Activated CD8-positive, alpha-beta memory T cell treated with anti-CD3 and anti-CD28 coated beads for 24 hours (primary cell): ENCODE data around the gene KLHL36.
"Not testable (repeated sequence)": the region's sequence is repeated elsewhere in the genome, so short reads cannot be mapped to it uniquely, and the experiment has no call there.

ENCODE experiments used
- DNase-seq: peaks from one replicate; pipeline ENCODE4 v3.0.0-alpha.2; 2020

Gene KLHL36

DNA sequence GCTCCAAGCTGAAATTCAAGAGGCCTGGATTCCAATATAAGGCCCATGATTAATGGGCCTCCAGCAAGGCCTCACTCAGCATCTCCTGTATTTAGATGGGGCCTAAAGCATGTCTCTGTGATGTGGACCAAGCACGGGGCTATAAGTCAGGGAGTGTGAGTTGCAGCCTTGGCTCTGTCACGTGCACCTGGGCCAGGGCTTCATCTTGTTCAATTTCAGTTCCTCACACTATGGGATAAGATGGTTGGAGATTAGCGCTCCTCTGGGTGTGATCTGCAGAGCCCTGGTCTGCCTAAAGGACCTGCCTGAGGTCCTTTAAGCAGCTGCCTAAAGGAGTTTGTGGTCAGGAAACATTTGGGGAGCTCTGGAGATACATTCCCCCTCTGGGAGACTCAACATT, 25.2 kb downstream of the KLHL36 start:
- no peak for DNase-seq

- no peak for DNase-seq
These were observed 27.1 kb downstream of the KLHL36 start for GRCh38 chr16:84675423-84675822.

DNA sequence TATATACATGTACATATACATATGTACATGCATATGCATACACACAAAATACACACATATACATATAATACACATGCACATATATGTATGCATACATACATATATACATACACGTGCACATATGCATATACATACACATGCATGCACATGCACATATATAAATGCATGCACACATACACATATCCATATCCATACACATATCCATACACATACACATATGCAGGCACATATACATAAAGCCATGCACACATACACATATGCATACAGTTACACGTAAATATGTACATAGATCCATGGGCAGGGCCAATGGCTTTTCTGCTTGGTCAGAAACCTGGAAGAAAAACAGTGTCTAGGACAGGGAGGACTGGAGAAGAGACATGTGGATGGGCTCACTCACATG, 27.6 kb downstream of the KLHL36 start:
- DNase-seq = no peak

DNA sequence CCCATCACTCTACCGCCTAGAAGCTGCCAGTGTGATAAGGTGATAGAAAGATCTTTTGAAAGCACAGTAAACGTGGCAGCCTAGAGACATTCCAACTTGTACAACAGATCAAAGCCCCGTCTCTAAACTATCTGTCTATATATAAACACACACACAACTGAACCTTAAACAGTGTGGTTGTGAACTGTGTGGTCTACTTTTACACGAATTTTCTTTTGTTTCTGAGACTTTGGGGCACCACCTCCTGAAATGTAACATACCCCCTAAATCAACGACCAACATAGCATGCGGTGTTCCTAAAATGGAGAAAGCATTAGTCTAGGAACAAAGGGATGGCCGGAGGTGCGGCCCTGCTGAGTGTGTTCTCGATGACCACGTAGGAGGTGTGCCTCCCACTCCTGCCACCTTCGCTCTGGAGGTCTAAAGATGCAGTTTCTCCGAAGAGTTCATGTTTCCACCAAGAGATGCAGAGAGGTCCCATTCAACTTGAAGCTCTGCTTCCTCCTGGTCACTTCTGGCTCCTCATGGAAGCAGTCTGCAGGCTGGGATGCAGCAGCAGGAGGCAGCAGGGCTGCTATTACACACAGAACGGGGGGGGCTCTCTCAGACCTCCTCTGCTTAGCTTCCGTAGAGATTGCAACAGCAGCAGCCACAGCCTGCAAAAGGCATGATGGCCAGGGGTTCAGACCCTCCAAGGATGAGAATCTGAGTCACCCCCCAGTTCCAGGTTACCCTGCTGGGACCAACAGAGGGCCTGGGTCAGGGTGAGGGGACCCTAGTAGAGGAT, 28.9 kb downstream of the KLHL36 start:
- no peak for DNase-seq

DNA sequence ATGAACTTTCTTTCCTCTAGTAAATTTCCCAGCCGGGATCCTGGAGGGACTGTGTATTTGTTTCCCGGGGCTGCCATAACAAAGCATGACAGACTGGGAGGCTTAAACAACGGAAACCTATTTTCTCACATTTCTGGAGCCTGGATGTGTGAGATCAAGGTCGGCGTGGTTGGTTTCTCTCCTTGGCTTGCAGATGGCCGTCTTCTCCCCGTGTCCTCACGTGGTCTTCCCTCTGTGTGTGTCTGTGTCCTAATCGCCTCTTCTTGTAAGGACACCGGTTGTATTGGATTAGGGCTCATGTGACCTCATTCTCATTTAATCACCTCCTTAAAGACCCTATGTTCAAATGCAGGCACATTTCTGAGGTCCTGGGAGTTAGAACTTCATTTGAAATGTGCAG, 29.5 kb downstream of the KLHL36 start:
- no peak for DNase-seq

DNA sequence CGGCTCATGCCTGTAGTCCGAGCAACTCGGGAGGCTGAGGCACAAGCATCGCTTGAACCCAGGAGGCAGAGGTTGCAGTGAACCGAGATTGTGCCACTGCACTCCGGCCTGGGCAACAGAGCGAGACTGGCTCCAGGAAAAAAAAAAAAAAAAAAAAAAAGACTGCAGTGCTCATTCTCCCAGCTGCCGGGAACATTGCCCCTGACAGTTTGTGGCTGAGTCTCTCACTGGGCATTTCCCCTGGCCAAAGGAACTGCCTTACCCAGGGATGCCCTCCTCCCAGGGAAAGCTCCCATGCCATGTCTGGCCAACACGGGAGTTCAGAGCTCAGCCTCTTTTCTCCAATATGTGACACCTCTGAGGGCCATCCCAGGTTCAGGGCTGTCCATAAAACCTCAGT, 30.2 kb downstream of the KLHL36 start:
- no peak for DNase-seq

DNA sequence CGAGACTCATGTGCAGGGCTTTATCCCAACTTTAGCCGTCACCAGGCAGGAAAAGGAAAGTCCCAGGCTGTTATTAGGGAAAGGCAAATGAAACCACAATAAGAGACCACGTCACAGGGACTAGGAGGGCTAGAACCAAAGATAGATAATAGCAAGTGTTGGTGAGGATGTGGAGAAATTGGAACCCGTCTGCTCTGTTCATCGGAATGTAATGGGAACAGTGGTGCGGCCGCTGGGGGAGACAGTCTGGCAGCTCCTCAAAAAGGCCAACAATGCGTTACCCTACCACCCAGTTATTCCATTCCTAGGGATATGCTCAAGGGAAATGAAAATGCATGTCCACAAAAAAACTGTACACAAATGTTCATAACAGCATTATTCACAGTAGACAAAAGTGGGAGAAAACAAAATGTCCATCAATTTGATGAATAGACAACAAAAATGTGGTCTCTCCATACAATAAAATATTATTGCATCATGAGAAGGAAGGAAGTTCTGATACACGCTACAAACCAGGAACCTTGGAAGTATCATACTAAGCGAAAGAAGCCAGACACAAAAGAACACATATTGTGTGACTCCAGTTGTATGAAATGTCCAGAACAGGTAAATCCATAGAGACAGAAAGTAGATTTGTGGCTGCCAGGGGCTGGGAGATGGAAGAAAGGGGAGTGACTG, 32.0 kb downstream of the KLHL36 start:
- no peak for DNase-seq

DNA sequence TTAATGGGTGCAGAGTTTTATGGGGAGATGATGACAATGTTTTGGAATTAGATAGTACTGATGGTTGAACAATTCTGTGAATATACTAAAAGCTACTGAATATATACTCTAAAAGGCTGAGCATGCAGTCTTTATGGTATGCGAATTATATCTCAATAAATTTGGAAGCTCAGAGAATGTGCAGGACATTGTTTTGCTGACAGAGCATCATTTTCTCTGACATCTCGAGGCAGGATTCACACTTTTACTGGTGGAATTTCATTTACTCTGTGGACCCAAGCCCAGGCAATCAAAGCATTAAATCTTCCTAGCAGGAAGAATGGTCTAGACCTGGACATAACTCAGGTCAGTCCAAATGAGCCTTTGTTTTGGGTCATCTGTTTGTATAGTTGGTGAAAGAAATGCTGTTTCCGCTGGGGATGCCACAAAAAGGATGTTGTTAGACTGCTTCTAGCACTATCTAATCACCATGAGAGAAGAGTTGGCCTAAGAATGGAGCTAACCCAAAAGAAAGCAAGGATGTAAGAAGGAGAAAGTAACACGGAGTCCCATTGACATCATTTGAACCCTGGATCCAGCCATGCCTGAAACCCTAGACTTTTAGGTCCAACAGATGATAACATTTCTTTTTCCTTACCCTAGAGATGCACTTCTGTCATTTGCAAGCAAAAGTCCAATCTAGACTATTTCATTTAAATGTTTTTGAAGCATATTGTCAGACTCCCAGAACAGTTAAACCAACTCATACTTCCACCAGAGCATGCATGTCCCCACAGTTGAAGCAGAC, 32.7 kb downstream of the KLHL36 start:
- no peak for DNase-seq

DNA sequence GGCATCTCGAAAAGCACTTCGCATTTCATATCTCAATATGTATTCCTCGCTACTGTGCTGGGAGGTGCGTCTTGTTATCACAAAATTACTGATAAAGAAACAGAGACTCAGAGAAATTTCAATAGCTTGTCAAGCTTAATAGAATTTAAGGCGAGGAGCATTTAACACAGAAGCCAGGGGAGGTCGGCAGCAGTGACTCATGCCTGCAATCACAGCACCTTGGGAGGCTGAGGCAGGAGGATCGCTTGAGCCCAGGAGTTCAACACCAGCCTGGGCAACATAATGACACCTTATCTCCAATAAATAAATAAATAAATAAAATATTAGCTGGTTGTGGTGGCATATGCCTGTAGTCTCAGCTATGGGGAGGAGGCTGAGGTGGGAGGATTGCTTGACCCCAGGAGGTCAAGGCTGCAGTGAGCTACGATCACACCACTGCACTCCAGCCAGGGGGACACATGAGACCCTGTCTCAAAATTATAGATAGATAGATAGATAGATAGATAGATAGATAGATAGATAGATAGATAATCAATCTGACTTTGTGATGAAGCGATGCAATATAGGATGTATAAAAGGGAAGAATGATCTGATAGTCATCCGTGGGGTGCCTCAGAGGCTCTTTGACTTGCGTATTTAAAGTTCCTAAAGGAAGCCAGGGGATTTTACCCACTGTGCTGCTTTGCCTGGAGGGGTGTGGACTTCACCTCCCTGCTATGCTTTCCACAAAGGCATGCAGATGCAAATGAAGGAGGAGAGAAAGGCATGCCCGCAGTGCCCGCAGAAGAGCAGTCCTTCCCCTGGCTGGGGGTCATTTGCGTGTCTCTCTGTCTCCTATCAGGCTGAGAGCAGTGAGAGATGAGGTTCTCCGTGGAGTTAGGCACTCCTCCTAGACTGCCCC, 35.6 kb downstream of the KLHL36 start:
- DNase-seq = no peak

DNA sequence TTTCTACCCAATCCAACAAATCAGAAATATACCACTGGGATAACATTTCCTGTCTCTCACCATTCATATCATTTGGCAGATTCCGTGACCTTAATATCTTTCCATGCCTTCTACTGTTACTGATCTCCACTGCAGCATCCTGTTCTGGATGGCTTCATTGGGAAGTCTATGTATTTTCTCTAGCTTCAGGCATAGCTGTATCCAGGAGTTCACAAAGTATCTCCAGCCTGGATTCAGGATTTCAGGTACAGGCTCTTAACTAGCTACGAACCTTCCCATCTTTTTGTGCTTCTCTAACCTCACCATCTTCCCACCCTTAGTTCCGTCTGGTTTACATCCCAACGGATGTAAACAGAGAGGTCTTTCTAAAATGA, 36.3 kb downstream of the KLHL36 start:
- no peak for DNase-seq

- DNase-seq = no peak
These were observed 36.9 kb downstream of the KLHL36 start for GRCh38 chr16:84685210-84685609.

DNA sequence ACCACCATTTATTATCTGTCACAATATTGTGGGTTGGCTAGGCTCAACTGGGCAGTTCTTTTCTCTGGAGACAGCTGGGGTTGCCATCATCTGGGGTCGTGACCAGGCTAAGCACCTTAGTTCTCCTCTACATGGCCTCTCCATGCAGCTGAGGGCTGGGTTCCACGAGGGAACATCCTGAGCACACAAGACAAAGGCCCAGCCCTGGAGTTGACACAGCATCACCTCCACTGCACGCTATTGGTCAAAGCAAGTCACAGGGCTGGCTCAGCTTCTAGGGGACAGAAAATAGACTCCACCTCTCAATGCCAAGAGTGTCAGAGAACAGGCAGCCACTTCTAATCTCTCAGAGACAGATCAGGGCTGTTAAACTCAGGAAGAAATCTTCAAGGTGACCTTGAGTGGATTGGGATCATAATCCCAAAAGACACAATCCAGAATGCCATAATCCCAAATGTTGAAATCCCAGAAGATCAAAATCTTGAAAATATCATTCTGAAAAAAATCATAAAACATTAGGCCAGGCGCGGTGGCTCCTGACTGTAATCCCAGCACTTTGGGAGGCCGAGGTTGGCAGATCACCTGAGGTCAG, 38.5 kb downstream of the KLHL36 start:
- no peak for DNase-seq

GRCh38 chr16:84687715-84688114, 39.4 kb downstream of the KLHL36 start:
- no peak for DNase-seq

GRCh38 chr16:84688163-84688562, 39.9 kb downstream of the KLHL36 start:
- DNase-seq = not testable (repeated sequence)

- no peak for DNase-seq
These were observed 40.8 kb downstream of the KLHL36 start for GRCh38 chr16:84689111-84689510.

DNA sequence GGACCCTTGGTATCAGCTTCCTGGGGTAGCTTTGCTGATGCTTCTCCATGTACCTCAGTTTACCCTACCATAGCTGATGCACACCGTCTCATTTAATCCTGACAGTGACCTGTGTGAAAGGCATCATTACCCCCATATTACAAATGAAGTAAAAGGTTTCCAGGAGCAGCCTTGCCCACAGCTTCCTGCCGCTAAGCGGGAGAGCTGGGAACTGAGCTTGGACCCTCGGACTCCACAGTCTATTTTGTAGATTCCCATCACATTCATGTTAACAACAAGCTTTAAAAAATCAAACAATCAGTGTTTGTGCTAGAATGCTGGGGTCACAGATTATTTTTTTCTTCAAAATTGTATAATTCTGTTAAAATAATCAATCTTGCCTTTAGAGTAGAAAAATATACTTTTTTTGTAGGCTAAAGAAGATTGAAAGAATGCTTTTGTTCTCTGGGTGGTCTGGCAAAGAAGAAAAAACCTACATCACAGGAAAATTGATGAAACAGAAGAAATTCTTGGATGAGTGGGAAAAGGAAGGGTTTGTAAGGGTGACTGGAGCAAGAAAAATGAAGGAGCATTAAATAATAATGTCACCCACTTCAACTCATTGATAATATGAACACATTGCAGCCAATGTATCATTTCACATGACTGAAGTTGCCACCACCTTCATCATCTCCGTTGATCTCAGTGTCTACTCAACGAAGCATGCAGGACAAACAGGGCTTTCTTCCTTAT, 41.9 kb downstream of the KLHL36 start:
- DNase-seq = no peak

- DNase-seq = no peak
These were observed 44.3 kb downstream of the KLHL36 start for GRCh38 chr16:84692451-84693214.

- not testable (repeated sequence) for DNase-seq
These were observed 45.6 kb downstream of the KLHL36 start for GRCh38 chr16:84693869-84694268.

GRCh38 chr16:84694980-84695379, 46.7 kb downstream of the KLHL36 start:
- no peak for DNase-seq

DNA sequence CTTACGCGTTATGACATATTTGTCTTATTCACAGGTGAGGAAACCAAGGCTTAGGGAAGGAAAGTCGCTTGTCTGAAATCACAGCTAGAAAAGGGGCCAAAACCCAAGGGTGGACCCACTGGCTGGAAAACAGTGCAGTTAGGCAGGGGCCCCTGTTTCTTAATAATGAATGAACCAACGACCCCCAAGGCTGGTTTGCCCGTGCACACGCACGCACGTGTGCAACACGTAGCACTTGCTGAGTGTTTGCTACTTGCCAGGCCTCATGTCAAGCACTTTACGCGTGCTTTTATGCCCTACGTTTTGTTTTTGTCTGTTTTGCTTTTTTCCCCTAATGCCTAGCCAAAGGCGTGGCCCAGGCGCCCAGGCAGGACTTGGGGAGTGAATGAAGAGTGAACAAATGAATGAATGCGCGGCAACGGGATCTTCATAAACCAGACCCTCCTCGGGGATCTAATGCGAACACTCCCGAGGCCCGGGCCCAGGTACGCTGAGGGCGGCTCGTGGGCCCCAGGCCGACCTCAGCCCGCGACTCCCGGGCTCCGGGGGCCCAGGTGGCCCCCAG, 50.9 kb downstream of the KLHL36 start:
- DNase-seq = no peak
